GM12873 (cell line): ENCODE results near the gene CHST11.

Experiments used
- TF ChIP-seq, protein P1 (sequence below): IDR thresholded peaks from 2 replicates; pipeline ENCODE4 v1.5.1; 2012; ENCODE audit warnings: low read depth, mild to moderate bottlenecking, moderate library complexity, low read length, control low read depth; ENCODE audit not compliant: insufficient read depth; ENCODE audit errors: missing control alignments

Gene CHST11

DNA sequence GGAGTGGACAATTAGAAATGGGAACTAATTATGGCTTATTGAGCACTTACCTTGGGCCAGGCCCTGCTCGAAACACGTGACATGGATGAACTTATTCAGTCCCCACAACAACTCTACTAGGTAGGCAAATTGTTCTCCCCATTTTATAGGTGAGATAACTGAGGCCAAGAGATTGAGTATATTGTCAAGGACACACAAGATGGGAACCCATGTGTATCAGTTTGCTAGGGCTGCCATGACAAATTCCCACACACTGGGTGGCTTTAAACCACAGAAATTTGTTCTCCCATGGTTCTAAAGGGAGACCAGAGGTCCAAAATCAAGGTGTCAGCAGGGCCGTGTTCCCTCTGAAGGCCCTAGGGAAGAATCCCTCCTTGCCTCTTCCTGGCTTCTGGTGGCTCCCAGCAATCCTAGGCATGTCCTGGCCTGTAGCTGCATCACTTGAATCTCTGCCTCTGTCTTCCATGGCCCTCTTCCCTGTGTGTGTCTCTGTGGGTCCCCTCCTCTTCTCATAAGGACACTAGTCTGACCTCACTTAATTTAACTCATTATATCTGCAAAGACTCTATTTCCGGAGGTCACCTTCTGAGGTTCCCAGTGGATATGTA is 128.8 kb downstream of the CHST11 start:
- TF ChIP-seq, protein P1, sequence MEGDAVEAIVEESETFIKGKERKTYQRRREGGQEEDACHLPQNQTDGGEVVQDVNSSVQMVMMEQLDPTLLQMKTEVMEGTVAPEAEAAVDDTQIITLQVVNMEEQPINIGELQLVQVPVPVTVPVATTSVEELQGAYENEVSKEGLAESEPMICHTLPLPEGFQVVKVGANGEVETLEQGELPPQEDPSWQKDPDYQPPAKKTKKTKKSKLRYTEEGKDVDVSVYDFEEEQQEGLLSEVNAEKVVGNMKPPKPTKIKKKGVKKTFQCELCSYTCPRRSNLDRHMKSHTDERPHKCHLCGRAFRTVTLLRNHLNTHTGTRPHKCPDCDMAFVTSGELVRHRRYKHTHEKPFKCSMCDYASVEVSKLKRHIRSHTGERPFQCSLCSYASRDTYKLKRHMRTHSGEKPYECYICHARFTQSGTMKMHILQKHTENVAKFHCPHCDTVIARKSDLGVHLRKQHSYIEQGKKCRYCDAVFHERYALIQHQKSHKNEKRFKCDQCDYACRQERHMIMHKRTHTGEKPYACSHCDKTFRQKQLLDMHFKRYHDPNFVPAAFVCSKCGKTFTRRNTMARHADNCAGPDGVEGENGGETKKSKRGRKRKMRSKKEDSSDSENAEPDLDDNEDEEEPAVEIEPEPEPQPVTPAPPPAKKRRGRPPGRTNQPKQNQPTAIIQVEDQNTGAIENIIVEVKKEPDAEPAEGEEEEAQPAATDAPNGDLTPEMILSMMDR: no peak

DNA sequence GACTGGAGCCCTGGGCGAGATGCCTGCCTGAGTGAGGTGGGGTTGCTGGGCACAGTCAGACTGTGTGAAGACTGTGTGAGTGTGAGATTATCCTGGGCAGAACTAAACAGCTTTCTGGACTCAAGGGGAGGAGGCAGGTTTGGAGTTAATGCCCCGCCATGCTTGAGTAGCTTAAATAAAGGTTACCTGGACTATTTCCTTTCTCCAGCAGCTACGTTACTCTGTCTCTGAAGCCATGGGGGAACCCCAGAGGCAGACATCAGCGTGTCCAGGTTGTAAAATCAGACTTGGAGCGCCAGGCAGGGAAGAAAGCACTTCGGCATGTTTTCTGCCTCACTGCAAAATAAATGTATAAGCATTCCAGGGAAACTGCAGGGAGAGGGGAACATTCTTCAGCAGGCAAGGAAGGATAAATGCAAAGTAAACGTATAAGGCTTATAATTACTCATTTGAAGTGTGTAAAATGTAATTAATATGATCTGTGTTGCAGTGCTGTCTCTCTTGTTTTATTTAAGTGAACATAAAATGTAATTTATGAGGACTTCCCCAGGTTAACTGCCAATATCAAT is 129.7 kb downstream of the CHST11 start:
- TF ChIP-seq, protein P1: no peak

DNA sequence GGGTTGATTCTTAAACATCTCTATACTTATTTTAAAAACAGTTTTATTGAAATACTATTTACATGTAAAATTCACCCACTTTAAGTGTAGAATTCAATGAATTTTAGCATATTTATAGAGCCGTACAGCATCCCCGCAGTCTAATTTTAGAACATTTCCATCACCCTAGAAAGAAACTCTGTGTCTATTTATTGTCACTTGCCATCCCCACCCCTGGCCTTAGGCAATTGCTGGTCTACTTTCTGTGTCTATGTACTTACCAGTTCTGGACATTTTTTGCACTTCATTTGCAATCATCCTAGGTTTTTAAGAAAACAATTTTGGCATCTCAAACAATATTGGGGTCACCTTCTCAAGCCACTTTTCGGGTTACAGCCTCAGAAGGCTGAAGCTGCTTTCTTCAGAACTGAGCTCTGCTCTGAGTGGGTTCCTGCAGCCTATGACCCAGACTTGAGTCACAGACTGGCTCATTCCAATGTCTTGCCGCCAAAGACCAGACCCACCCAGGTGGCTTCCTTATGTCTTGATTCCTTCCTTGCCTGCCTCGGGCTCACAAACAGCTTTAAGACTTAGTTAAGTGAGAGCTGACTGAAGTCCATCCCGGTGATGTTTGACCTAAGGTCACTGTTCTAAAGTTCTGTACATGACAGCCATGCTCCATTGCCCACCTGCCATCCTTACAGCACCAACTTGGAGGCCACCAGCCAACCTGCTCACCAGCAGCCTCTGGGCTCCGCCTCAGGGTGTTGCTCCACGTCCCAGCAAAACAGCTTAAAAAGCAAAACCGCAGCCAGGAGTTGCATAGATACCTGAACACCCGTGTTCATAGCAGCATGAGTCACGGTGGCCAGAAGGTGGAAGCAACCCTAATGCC is 131.5 kb downstream of the CHST11 start:
- TF ChIP-seq, protein P1: no peak

DNA sequence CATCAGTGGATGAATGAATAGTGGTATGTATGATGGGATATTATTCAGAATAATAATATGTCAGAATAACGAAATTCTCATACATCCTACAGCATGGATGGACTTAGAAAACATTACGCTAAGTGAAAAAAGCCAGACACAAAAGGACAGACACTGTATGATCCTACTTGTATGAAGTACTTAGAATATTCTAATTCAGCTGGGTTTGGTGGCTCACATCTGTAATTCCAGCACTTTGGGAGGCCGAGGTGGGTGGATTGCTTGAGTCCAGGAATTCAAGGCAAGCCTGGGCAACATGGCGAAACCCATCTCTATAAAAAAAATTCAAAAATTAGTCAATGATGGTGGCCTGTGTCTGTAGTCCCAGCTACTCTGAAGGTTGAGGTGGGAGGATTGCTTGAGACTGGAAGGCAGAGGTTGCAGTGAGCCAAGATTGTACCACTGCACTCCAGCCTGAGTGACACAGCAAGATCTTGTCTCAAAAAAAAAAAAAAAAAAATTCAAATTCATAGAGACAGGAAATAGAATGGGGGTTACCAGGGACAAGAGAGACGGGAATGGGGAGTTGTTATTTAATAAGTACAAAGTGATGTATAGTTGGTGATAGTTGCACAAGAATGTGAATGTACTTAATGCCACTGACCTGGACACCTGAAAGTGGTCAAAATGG is 132.3 kb downstream of the CHST11 start:
- TF ChIP-seq, protein P1: no peak

DNA sequence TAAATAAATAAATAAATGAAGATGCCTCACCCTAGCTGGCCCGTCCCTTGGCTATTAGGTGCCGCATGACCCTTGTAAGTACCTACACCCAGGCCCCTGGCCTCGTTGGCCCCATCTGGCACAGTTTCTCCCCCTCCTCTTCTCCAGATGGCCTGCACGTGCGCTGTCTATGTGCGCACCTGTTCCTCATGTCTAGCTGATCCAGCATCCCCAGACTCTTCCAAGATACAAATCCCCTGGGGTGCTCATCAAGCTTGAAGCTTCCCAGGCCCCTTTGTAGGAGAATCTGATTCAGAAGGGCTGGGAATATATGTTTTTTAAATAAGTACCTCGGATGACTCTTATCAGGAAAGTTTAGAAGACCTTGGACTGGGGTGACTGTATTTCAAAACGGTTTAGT is 133.3 kb downstream of the CHST11 start:
- TF ChIP-seq, protein P1: no peak

DNA sequence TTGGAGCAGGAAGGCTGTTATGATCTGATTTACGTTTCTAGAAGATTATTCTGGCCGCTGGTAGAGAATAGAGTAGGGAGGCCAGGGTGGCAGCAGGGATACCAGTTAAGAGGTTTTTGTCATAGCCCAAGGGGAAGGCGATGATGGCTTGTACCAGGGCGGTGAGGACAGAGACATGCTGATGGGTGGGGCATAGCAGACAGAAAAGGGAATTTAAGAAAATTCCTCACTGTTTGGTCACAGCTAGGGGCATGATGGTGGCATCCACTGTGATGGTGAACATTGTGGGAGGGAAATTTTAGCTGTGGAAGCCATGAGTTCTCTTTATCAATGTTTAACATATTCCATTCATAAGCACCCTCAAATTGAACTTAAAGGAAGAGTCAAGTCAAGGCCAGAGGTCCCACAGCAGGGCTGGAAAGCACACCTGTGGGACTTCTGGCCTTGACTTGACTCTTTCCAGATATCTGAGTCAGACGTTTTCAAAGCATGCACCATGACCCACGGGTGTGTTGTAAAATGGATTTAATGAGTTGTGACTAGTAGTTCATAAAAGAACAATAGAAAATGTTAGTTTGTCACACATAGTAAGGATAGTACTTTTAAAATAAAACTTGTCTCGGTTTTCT is 134.6 kb downstream of the CHST11 start:
- TF ChIP-seq, protein P1: no peak

DNA sequence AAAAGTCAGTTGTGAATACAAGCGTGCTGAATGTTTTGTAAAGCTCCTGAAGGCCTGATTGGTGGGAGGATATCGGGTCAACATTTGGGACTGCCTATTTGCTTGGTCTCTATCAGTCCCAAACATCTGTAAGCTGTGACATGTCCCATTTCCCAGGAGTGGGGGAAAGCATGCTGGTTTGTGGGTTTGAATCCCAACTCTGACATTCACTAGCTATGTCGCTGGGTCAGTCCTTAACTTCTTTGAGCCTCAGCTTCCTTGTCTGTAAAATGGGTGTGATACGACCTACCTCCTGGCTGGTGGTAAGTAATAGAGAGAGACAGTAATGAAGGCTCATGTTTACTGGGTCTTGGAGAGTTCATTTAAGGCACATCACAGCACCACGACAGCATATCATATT is 136.7 kb downstream of the CHST11 start:
- TF ChIP-seq, protein P1: no peak
